Prostate gland (tissue), 2 donors: Measurements from ENCODE around the gene PRPF6.

Experiments
- CTCF ChIP-seq, 4 experiments: fragments of 200-600 bp in 2 of 4; fragments of 450-650 bp in 2 of 4; sonication (generic) in 2 of 4; IDR thresholded peaks; 1 replicate in 3 of 4; 2 replicates in 1 of 4; pipeline ENCODE4 v1.5.1; 2016 to 2019; ENCODE audit warnings: antibody characterized with exemption in 4 of 4, mild to moderate bottlenecking in 2 of 4, moderate library complexity in 2 of 4
- POLR2AphosphoS5 ChIP-seq: sonication (generic); formaldehyde crosslinking; IDR thresholded peaks from one replicate; pipeline ENCODE4 v1.6.1; 2017; ENCODE audit warnings: antibody characterized with exemption

GRCh38 chr20:64076061-64076997 lies 95.4 kb downstream of the PRPF6 start:
- TF ChIP-seq CTCF (IDR thresholded peaks at IDR 0.05) = no peak
- no peak for TF ChIP-seq POLR2AphosphoS5
